Loucy (cell line): ENCODE results near the gene FAT1.

Experiments used
- CTCF ChIP-seq: fragments of 200-600 bp; sonication (generic); conservative IDR thresholded peaks from 2 replicates; pipeline ENCODE4 v1.5.1; 2014; ENCODE audit warnings: mild to moderate bottlenecking, antibody characterized with exemption, low read length
- EZH2phosphoT487 ChIP-seq: fragments of 200-600 bp; IDR thresholded peaks from 2 replicates; pipeline ENCODE4 v1.6.1; 2018; ENCODE audit warnings: antibody characterized with exemption, mild to moderate bottlenecking, moderate library complexity, borderline replicate concordance

DNA sequence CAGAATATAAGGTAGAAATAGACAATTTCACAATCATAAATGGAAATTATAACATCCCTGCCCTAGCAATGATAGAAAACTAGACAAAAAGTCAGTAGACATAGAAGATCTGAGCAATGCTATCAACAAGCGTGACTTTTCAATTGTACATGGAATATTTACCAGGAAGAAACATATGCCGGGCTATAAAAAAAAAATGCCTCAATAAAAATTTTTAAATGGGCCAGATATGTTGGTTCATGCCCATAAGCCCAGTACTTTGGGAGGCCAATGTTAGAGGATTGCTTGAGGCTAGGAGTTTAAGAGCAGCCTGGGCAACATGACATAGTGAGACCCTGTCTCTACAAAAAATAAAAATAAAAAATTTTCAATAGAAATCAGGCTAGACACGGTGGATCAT, 163.0 kb downstream of the FAT1 start:
- no peak for TF ChIP-seq CTCF
- TF ChIP-seq EZH2phosphoT487 = no peak
